ENCODE results near the gene SLC5A4. TPM values are rescaled to one million over a fixed set of nuclear protein-coding genes. Genes with fewer than 3 reads are reported as not detected.

SLC5A4 gene
- total RNA-seq, 1 donor from 2014 or later = 0.82 TPM

DNA sequence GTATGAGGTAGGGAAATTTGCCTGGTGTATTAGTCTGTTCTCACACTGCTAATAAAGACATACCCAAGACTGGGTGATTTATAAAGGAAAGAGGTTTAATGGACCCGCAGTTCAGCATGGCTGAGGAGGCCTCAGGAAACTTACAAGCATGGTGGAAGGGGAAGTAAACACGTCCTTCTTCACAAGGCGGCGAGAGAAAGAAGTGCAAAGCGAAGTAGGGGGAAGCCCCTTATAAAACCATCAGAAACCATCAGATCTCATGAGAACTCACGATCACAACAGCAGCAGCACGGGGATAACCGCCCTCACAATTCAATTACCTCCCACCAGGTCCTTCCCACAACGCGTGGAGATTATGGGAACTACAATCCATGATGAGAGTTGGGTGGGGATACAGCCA is 38.2 kb downstream of the SLC5A4 start:
- Mint-ChIP-seq H3K36me3 (peaks cover 4% of the 10 kb centered on the region), H3K4me1 (ENCODE audit: unreplicated experiment) (no peaks in the 10 kb centered on the region)

DNA sequence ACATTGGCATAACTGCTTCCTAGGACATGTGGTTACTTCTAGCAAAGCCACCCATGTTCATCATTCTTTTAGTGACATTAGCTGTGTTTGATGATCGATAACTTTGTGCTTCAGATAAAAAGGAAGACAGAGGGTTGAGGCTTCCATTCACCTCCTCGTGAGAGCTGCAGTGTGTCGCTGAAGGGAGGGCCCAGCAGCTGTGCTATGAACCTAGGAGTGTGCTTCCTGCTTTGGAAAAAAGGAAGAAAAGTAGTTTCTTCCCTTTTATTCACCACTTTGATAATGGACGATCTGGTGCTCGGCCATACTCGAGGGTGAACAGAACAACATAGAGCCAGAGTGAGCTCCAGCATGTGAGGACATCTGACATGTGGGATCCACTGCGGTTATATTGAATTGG is 44.1 kb downstream of the SLC5A4 start:
- Mint-ChIP-seq H3K27me3 (peaks cover 8% of the 10 kb centered on the region), H3K9me3 (no peaks in the 10 kb centered on the region)
- no peak for TF ChIP-seq CTCF (conservative IDR thresholded peaks at IDR 0.05)

More for the DNA sequence above, 38.2 kb downstream of the SLC5A4 start:
- peaks cover 4% of the 10 kb centered on the region for H3K27me3 Mint-ChIP-seq
- H3K4me3 Mint-ChIP-seq = no peak overlapping the region
- H3K27ac Mint-ChIP-seq = no peak overlapping the region
- no peak for TF ChIP-seq CTCF (conservative IDR thresholded peaks at IDR 0.05)
- no peaks in the 10 kb centered on the region for H3K9me3 Mint-ChIP-seq
- no peak for DNase-seq (ENCODE audit: extremely low spot score, unreplicated experiment)

GRCh38 chr22:32208681-32209080 is 46.5 kb downstream of the SLC5A4 start:
- Mint-ChIP-seq H3K27me3 (peaks cover 23% of the 10 kb centered on the region), H3K27ac (no peak overlapping the region), H3K36me3 (no peaks in the 10 kb centered on the region), H3K4me1 (ENCODE audit: unreplicated experiment) (peaks cover 13% of the 10 kb centered on the region), H3K9me3 (no peaks in the 10 kb centered on the region), H3K4me3 (no peak overlapping the region)
- no peak for DNase-seq (ENCODE audit: extremely low spot score, unreplicated experiment)
- TF ChIP-seq CTCF (conservative IDR thresholded peaks at IDR 0.05) = no peak

More for the DNA sequence above, 44.1 kb downstream of the SLC5A4 start:
- Mint-ChIP-seq H3K4me1 (ENCODE audit: unreplicated experiment) (no peaks in the 10 kb centered on the region), H3K36me3 (no peaks in the 10 kb centered on the region), H3K4me3 (no peak overlapping the region), H3K27ac (no peak overlapping the region)
- DNase-seq (ENCODE audit: extremely low spot score, unreplicated experiment) = no peak

- H3K36me3 Mint-ChIP-seq = no peaks in the 10 kb centered on the region
These were observed 47.1 kb downstream of the SLC5A4 start for GRCh38 chr22:32207971-32208480.

DNA sequence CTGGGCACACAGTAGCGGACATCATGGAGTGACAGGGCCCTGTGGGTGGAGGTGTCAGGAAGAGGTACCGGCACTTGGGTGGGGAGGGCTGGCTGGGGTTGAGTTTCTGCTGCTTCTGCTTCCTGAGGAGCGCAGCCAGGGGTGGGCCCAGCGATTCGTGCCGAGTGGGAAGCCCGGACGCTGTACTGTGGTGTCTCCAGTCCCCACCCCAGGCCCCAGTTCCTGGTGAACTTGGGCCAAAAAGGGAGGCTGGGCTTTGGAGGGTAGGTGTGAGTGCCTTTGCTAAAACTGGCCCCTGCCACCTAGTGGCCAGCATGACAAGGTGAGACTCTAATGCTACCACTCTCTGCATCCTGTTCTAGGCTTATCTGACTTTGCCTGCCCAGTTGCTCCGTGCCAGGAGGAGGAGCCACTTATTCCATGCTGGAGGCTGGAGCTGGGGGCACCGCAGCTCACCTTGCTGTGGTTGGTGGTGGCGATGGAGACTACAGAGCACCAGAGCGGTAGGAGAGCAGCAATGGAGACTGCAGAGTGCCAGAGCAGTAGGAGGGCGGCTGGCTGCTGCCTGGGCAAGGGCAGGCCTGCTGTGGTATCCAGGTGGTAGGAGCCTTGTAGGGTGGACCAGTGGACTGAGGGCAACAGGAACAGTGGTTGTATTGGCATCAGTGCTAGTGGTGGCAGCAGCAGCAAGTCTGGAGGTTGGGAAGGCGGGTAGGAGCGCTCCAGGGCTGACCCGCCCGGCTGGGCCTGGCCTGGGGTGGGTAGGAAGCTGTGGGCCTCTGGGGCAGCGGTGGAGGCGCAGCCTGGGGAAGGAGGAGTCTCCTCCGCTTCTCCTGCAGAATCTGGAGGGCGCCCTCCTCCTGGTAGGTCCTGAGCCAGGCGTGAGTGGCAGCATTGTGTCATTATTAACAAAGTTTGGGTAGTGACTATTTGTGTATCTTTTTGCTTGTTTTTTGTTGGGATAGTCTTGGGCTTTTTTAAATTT is 48.1 kb downstream of the SLC5A4 start:
- peak overlapping the region; percentile 78 for H3K4me3 Mint-ChIP-seq
- H3K27ac Mint-ChIP-seq = no peak overlapping the region
- DNase-seq (ENCODE audit: extremely low spot score, unreplicated experiment) = no peak

More at GRCh38 chr22:32207971-32208480, 47.1 kb downstream of the SLC5A4 start:
- Mint-ChIP-seq H3K9me3 (no peaks in the 10 kb centered on the region), H3K27me3 (peaks cover 30% of the 10 kb centered on the region), H3K4me3 (no peak overlapping the region), H3K4me1 (ENCODE audit: unreplicated experiment) (peaks cover 13% of the 10 kb centered on the region), H3K27ac (no peak overlapping the region)
- TF ChIP-seq CTCF (conservative IDR thresholded peaks at IDR 0.05) = no peak
- DNase-seq (ENCODE audit: extremely low spot score, unreplicated experiment) = no peak

More for the DNA sequence above, 48.1 kb downstream of the SLC5A4 start:
- H3K36me3 Mint-ChIP-seq = no peaks in the 10 kb centered on the region
- TF ChIP-seq CTCF (conservative IDR thresholded peaks at IDR 0.05) = peak; percentile 50
- no peaks in the 10 kb centered on the region for H3K9me3 Mint-ChIP-seq
- H3K4me1 Mint-ChIP-seq (ENCODE audit: unreplicated experiment) = peaks cover 13% of the 10 kb centered on the region
- H3K27me3 Mint-ChIP-seq = peaks cover 39% of the 10 kb centered on the region

Data from type B pancreatic cell (in vitro differentiated cells).